Activated CD4-positive, alpha-beta T cell treated with anti-CD3 and anti-CD28 coated beads for 1 hour (primary cell): ENCODE results near the gene TMPRSS13.

Experiments used
- DNase-seq: peaks from one replicate; pipeline ENCODE4 v3.0.0-alpha.2; 2020

Gene TMPRSS13

DNA sequence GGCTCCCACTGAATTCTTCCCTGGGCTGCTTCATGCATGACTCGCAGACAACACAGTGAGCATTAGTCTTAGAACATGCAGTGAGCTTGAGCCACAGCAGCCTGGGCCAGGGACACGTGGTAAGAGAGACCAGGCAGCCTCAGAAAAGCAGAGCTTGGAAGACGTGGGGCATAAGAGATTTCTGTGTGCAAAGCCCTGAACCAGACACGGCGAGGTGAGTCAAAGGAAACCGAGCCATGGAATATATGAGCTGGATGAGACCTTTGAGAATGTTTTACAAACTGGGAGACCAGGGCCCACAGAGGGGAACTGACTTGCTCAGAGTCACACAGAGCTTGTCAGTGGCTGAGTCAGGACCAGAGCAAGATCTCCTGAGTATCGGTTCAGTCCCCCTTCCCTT is 44.2 kb downstream of the TMPRSS13 start:
- DNase-seq, result no peak

DNA sequence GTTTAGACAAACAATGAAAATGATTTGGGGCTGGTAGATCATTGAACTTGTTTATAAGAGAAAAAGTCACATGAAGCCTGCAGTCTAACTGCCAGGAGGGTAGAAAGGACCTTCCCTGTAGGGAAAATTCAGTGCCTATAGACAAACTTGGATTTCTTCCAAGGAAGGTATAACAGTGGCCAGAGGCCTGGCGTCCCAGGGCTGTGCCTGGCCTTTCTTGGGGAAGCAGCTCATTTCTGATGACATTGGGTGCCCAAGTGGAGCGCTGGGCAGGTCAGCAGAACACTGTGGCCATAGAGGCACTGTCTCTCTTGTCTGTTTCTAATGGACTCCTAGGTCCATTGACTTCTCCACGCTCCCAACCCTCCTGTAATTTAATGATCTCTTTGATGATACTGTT is 46.1 kb downstream of the TMPRSS13 start:
- no peak for DNase-seq

DNA sequence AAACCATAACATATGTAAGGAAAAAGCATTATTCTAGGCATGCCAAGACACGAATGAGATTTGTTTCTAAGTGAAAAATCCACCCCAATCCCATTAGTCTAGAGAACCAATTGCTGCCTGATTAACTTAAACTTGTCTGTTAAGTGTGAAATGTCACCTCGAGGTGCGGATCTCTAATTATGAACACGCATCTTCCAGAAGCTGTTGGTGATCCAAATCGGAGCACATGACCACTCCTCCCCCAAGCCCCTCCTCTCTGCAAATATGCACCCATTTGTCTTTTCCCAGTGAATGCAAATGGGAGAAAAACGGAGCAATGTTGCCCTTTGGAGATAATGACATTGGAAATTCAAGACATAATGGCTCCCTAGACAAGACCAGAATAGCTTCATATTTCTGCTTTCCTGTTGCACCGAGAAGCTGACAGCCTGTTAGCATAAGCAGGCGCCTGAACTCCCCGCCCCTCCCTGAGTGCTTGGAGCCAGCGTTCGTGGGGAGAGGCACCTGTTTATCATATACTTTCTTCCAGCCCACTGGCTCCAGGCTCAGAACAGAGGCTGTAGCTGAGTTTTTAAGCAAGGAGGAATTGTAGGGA is 46.8 kb downstream of the TMPRSS13 start:
- no peak for DNase-seq

DNA sequence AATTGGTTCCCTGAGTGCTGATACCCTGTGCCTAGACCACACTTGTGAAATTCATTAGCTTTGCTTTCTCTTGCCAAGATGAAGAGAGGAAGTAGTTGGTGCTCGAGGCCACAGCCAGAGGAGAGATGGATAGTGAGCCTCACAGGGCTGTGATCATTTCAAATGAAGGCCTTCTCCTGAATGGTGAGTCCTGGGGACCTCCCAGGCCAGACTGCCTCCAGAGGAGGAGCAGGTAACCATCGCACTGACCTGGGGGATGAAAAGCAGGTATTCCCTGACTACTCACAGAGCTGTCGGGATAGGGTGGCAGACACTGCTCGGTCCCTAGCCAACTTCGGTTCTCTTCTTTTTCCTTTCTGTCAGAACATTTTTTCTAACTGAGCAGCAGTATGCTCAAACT is 48.0 kb downstream of the TMPRSS13 start:
- DNase-seq, result no peak

DNA sequence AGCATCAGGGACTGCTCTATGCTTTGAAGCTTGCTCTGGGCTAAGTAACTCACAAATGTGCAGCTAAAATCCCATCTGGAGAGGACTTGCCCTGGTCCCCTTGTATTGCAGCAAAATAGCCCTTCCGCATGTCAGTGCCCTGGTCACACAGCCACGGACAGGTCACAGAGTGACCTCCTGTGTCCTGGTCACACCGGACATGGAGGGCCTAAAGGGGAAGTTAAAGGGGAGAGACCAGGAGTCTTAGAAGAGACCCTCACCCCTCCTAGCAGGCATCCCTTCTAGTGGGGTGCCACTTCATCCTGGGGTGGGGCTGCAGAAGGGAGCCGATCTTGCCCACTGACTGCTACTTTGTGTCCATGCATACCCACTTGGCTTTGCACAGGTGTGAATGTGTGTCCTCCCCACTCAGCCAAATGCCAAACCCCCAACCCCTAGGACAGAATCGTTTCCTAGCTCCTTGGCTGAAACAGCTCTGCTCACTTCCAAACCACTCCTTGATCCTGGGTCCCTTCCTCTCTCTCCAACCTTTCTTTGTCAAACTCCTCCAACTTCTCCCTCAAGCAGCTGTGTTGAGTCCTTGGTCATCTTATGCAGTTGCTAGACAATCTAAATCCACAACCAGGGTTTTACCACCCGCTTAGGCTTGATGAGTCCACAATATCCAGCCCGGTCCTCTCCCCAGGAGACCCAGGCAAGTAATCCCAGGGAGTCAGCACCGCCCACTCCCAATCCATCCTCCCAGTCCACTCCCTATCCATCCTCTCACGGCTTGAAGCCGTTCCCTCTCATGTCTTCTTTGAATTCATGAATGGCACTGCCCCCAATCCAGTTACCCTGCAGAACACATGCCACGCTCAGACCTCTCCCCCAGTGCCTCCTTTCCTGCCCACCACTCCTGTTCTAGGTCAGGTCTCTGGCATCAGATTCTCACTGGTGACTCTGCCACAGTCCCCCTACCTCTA is 49.4 kb downstream of the TMPRSS13 start:
- no peak for DNase-seq

DNA sequence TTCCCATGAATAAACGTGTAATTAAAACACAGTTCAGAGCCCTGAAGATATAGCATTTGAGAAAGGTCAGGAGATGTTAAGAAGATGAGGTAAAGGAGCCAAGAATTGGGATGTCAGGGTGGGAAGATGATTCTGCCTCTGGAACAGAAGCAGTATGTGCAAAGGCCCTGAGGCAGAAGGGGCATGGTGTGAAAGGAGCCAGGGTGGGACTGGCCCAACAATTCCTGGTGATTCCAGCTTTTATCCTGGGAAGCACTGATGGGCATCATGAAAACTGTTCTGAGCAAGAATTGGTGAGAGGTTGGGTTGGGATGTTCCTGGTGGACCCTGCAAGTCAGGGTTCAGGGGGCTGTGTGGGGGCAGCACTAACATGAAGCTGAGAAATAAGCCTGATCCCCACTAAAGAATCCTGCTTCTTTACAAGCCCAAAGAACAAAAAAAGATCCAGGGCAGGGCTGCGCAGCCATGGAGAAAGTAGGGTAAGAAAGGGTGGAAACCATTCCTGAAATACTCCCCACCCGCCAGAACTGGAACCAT is 50.2 kb downstream of the TMPRSS13 start:
- no peak for DNase-seq

DNA sequence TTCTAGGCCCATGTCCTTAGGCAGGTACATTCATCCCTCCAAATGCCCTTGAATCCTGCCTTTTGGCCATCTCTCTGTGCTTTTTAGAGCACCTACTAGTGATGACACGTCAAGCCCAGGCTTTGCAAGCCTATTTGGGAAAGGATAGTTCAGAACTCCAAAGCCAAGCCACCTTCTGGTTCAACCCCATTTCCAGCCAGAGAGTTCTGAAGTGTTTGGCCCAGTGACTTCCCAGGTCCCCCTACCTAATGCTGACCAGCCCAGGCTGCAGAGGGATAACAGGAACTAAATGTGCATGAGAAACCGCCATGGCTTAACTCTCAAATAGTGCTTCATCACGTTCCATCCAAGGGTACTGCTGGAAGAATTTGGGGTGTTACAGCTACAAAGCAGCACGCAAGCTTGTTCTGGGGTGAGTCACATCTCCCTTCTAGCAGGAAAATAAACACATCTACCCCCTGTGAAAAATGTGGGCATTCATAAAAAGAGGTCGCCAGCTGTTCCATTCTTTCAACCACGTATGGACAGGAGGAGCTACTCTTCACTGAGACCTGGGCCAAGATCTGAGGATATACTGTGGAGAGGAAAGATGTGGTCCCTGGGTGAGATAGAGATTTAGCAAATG is 50.8 kb downstream of the TMPRSS13 start:
- DNase-seq, result no peak

DNA sequence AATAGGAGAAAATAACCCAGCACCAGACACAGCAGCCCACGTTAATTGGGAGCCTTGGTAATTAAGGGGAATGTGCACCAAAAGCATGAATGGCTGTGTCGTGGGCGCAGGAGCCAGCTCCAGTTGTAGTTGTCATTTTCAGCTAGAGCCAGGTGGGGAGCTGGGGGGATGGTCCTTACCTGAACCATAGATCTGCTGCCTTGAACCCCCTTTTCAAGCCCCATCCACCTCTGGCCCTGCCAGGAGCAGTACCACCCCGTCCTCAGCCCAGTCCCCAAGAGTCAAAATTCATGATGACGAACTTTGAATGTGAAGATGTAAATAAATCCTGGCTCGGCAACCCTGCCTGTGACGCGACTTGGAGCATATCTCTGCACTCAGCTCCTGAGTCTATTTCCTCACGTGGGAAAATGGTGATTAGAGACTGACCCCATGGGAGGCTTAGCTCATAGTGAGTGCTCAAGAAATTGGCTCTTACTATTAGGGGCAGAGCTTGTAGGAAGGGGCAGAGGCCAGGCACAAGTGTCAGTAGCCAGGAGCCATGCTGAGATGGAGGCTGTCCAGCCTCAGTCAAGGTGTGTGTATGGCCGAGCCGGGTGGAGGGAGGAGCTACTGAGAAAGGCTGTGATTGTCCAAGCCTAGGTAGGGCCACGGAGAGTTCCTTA is 52.0 kb downstream of the TMPRSS13 start:
- no peak for DNase-seq

DNA sequence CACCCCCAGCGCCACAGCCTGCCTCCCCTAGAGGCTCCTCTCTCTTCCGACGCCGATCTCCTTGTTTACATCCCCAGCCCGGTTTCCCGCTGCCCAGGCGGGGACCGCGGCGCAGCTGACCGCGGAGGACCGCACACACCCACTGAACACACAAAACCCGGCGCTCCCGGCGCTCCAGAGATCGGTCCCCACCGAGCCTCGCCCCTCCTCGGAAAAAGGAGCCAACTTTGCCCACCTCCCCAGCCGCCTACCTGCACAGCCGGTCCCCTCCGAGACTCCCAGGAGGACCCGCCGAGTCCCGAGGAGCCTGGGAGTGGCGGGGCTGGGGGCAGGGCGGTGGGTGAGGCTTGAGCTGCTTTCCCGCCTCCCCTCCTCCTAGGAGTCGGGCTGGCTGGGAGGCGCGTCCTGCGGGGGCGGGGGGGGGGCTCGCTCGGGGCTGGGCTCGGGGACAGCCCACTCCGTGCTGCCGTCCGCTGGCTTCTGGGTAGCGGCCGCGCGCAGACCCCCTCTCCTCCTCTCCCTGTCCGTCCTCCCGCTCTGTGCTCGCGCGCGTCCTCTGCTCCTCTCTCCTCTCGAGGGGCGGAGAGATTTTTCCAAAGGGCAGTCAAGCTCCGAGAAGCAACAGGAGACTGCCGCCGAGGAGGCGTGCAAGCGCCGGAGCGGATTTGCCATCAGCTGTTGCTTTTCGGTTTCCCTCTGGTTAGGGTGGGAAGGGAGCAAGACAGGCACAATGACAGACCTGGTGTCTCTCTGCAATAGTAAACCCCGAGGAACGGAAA is 52.7 kb downstream of the TMPRSS13 start, which contains the start of gene FXYD6:
Gene FXYD6, minus strand, starts transcription at position 318 of the 779 bp plus-strand sequence. CDS start 33,882 bp downstream, outside the sequence.
- DNase-seq, result no peak

DNA sequence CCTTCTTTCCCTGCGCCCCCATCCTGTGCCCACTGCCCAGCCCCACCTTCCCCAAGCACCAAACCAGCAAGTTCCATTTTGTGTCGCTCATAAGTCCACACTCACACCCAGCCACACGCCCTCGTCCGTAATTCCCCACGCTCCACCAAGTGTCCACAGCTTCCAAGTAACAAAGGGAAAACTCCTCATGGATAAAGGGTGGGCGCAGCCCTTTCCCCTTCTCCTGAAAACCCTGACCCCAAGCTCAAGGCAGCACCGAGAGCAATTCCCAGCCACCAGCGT is 53.2 kb downstream of the TMPRSS13 start:
- no peak for DNase-seq

DNA sequence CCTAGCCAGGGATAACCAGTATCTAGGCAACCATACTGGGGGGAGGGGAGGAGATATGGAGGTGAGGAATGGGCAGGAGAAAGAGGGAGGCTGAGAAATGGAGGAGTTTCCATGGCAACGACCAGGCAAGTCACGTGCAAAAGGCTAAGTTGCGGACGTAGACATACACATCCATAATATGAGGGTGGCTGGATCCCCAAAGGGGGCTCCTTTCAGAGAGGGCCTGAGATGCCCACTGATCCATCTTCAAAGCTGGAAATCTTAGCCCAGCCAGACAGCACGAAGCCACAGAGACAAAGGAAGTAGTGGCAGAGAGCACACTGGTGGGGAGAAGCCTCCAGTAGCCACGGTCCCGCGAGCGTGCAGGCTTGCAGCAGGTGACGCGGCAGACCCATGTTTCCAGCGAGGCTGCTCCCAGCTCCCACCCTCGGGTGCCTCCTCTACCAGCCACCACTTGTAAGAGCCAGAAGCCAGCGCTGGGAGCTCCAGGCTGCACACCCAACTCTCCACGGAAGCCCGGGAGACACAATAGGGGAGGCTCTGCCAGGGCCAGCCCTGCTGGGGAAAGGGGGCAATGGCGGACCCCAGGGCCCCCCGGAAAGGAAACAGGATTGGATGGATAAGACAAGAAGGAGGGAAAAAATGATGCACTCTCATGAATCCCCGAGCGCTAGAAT is 53.7 kb downstream of the TMPRSS13 start:
- DNase-seq, result no peak

DNA sequence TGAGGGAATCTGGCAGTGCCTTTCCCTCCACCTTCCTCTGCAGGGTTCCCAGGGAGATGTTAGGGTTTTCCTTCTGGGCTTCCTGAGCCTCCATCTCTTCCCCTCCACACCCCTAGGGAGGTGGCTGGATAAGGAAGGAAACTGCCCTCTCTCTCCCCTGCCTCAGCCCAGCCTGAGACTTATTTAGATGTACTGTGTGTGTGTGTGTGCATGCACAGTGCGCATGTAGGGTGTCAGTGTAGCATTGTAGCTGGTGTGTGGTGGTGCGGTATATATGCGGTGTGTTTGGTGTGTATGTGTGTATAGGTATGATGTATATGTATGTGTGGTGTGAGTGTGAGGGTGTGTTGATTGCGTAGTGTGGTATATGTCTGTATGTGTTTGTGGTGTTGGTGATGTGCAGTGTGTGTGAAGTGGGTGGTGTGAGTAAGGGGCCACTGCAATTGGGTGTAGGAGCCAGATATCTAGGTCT is 54.3 kb downstream of the TMPRSS13 start:
- no peak for DNase-seq

DNA sequence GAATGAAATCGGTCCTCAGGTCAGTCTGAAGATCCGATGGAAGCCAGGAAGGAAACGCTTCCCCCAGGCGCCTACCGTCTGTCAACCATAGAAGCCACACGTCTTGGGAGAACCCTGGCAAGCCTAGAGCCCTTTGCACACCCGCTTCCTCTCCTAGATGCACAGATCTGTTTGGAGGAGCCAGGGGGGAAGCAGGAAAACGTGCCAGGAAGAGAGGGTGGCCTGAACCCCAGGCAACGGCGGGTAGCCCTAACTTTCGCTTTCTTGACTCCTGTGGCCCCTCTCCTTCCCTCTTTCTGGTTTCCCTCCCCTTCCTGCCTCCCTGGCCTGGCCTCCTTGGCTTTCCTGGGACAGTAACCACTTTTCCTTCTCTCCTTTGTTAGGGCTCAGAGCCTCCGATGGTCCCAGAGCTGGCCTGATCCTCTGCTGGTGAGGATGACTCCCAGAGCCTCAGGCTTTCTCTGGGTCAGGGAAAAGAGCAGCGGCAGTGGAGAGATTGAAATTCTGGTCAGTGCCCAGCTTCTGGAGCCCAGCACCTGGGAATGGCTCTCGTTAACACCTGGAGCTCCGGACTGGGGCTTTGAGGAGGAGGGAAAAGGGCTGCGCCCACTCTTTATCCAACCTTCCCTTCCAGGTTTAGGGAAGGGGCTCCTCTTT is 54.8 kb downstream of the TMPRSS13 start:
- DNase-seq, result no peak

DNA sequence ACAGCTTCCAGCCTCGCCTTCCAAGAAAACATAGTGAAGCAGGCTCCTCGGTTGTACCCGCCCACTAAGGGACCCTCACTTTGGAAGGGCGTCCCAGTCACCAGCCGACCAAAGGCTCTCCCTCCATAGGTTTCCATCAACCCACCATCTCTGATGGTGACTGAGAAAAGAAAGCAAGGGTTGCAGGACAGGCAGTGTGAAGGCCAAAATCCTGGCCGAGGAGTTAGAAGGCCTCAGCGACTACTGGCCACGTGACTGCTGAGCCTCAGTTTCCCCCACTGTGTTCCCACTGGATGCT is 55.4 kb downstream of the TMPRSS13 start:
- DNase-seq, result no peak

DNA sequence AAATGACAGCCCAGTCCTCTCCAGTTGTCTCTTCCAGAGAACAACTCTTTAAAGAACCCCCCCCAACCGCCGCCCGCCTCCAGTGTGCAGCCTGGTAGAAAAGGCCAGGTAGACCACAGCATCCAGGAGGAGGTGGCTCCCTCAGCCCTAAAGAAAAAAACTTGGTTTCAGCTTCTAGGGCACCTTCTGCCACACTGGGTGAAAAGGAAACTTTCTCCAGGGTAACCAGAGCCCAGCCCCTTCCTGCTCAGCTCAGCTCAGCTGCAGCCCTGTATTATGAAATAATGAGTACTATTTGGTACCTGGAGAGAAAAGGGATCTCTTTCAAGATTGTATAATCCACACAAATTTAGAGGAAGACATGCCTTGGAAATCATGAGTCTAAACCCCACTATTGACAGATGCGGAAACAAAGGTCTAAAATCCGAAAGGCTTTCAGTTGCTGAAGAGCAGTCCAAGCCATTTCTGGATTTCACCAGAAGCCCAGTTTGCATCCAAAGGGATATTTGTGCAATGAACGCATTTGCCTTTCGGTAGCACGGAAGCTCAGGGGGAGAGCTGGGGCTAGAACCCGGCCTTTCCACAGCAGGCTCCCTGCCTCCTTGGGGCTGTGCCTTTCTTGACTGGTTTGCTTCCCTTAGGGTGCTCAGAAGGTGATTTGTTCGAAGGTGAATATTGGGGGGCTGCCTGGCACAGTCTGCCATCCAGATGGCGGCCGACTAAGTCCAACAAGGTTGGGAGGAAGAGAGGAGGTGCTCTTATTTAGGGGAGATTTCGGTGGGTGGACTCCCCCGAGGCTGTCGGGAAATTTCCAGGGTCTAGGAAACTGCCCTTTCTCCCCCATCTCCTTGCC is 56.0 kb downstream of the TMPRSS13 start:
- DNase-seq, result no peak

DNA sequence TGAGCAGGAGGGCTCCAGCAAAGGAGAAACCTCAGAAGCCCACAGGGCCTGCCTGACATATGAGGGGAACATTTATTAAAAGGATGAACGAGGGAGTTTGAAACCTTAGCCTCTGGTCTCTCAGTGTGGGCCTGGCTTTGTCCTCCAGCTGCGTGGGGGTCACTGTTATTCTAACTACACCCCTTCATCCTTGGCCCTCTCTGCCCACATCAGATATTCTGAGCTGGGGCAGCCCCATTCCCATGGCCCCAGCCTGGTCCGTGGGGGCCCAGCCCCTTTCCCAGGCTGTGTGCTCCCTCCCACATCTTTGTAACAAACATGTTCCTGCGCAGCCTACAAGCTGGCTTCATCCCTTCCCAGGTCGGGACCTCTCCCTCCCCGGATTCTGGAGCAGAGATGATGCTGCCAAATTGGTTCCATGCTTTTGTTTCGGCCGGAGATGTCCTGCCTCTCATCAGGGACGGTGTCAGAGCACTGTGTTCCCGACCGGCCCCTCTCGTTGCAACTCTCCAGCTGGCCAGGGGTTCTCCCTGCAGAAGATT is 56.7 kb downstream of the TMPRSS13 start:
- no peak for DNase-seq

DNA sequence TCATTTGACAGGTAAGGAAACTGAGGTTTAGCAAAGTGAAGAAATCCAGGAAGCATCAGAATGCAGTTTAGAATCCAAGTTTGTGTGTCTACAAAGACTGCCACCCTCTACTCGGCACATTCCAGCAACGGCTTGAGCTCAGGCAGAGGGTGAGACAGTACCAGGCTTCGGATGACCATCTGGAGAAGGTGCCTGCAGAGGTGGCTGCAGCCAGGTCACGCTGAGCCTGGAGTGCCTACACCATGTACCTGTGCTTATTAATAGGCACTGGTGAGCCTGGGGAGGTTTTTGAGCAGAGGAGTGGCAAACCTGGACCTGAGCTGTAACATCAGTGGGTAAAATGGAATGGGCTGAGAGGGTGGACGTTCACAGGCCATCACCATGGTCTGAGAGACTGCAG is 57.4 kb downstream of the TMPRSS13 start:
- no peak for DNase-seq

DNA sequence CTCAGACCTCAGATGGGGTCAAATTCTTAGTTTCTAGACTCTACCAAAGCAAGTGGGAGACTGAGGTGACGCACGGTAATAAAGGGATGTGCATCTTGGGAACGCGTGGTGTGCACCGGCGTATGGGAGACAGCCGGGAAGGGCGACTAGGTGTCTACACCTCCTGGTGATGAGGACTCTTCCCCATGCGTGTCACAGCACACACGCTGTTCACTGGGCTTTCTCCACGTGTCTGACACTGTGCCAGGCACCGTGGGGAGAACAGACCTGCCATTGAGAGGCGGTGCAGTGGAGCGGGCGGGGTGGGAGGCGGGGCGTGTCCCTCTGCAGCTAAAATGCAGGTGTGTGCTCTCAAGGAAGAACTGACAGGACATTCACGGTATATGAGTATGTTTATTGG is 58.0 kb downstream of the TMPRSS13 start:
- DNase-seq, result no peak

DNA sequence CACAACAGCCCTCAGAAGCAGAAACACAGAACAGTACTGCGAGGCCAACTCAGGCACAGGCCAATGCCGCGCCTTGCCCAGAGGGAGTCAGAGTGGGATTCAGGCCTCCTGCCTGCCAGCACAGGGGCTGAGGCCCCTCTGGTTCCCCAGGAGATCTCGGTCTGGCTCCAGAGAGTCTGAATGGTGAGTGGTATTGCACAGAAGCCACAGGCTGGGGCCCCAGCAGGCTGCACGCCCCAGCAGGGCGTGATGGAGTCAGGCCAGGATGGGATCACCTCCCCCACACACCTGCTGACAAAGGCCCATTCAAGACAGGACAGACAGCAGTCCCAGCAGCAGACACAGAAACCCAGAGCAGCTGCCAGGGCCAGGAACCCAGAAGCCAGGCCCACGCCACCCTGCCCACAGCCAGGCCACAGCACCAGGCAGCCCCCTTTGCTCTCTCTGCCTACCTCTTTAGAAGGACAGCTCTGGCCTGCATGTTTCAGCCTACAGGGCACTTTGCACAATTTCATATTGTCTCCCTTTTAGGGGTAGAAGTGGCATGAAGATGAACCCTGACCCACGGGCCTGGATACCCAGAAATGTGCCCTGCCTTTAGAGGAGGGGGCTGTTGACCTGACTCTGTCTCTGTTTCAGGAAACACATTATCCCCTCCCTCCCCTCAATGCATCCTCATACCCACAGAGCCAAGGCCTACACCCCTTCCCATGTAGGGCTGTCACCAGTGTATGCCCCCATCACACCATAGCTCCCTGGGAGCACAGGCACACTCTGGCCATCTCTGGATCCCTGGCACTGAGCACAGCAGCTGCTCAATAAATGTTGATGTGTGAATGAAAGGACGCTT is 58.9 kb downstream of the TMPRSS13 start:
- DNase-seq, result no peak
